Measurements from ENCODE around the gene NRXN3. TPM values are rescaled to one million over a fixed set of nuclear protein-coding genes. Genes with fewer than 3 reads are reported as not detected.
"Not testable (repeated sequence)": the region's sequence is repeated elsewhere in the genome, so short reads cannot be mapped to it uniquely, and the experiment has no call there.

NRXN3 gene
- total RNA-seq, 1 donor from 2014 or later, result 38.1 TPM

DNA sequence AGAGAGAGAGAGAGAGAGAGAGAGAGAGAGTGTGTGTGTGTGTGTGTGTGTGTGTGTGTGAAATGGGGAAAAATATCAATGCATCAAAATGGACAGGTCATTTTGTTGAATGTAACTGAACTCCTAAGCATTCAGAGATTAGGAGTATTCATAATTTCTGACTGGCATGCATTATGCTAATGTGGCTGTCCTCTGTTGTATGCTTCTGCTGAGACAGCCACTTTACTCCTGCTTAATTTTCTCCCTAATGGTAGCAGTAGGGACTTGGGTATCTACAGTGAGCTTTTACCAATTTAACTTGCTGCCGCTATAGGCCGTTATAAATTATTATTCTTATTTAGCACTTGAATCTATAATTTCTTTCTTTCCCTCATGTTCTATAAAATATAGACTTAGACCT, 924.8 kb downstream of the NRXN3 start:
- DNase-seq (ENCODE audit: low spot score), result no peak
- intact Hi-C loops (cut with DNase I), result no loop called here
- no peak for ATAC-seq

DNA sequence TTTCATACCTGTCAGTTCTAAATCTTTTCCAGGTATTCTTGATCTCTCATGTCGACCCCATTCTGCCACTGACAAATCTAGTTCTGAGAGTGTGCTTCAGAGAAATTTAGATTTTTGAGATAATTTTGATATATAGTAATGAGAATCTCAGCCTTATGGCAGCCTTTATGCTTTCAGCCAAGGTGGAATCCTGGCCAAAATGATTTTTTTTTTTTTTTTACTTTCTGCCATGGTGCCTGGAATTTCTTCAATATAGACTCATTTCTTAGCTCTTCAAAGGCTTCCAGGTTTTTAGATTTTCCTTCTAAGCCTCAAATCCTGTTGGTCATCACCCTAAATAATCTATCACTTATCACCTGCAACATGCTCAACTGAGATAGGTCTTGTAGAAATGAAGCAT, 926.6 kb downstream of the NRXN3 start:
- intact Hi-C loops (cut with DNase I), result no loop called here
- no peak for ATAC-seq
- DNase-seq (ENCODE audit: low spot score), result no peak

DNA sequence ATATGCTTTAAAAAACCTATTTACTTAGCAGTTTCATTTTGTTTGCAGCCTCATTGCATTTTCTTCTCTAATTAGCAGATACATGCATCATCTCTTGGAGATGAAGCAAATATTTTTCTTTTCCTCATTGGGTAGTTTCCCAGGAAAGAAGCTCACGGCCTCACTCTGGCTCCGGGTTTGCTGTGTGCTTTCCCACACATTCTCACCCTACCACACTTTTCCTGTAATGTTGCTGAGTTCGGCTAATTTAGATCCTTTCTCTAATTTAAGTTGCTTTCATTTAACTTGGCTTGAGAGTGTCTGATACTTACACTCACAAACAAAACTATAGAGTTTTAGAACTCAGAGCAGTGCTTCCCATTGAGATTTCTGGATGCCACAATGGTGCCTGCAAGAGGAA, 928.2 kb downstream of the NRXN3 start:
- DNase-seq (ENCODE audit: low spot score), result no peak
- intact Hi-C loops (cut with DNase I), result no loop called here
- ATAC-seq, result no peak

DNA sequence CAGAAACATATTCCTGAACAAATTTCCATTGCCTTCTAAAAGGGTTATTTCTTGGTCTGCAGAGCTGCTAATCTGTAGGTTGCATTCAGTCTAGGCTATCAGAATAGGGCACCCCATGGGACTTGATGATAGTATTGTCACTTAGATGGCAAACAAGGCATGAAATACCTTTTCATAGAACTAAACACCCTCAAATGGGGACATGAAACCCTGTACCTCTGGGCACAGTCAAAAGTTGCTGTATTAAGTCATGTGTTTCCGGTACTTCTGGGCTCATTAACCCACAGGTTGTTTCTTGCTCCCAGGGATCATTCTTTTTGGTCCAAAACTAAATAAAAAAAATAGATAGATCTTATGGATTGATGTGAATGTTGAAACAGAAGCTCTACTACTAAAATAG, 930.4 kb downstream of the NRXN3 start:
- DNase-seq (ENCODE audit: low spot score) (no peak), ATAC-seq (no peak)
- intact Hi-C loops (cut with DNase I), result no loop called here

DNA sequence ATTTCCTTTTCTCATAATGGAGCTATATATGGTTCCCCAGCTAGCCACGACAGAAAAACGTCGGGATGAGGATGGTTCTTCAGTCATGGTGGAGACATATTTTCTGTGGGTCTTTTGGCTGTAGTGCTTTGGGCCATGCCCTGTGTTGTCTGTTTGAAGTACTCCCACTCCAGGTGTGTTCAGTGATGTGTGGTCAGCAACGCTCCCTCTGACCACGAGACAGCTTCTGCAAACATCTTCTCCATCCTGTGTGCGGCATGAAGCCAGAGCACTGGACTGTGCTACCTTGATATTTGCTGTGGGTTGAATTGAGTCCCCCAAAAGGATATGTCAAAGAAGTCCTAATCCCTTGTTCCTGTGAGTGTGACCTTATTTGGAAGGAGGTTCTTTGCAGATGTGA, 931.2 kb downstream of the NRXN3 start:
- DNase-seq (ENCODE audit: low spot score) (no peak), ATAC-seq (no peak)
- intact Hi-C loops (cut with DNase I), result no loop called here

DNA sequence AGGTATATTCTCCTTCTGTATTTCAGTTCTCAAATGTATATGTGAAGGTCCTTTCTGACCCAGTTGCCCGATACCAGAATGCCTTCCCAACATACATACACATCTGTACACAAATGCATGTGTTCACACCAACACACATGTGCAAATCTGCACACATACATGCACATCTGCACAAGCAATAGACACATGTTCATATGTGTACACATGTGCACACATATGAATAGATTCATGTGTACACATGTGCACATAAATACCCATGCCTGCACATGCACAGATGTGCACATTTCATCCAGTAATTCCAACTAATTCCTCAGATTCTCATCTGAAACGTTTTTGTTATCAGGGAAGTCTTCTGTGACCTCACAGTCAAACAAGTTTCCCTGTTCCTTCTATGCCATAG, 933.6 kb downstream of the NRXN3 start:
- intact Hi-C loops (cut with DNase I), result no loop called here

DNA sequence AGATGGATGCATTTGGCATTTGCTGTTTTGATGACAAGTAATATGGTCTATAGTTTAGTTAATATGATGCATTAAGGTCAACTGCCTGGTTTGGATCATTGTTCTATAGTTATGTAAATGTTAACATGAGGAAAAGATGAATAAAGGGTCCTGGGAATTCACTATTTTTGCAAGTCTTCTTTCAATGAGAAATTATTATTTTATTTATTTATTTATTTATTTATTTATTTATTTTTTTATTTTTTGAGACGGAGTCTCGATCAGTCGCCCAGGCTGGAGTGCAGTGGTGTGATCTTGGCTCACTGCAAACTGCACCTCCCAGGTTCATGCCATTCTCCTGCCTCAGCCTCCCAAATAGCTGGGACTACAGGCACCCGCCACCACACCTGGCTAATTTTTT, 940.4 kb downstream of the NRXN3 start:
- intact Hi-C loops (cut with DNase I); DNase-seq (ENCODE audit: low spot score); ATAC-seq: not testable (repeated sequence)

More for the DNA sequence above, 933.6 kb downstream of the NRXN3 start:
- ATAC-seq (no peak), DNase-seq (ENCODE audit: low spot score) (no peak)

DNA sequence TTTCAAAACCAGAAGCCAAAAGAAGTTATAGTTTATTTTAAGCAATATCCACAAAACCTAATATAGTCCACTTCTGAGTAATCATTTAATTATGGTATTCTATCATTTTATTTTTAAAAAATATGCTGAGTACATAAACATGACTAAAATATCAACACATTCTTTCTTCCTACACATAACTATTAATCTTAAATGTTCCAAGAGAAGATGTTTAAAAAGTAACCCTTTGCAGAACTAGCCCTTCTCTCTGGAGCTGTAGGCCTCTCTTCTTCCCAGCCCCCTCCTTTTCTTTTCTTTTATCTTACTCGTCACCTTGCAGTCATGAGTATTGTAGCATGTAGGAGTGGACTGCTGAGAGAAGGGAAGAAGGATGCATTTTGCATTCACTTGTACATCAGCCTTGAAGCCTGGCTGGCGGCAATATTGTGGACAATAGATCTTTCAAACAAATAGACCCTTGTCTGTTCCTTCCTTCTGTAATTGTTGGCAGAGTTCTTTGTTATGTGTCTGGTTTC, 941.9 kb downstream of the NRXN3 start:
- ATAC-seq (no peak), DNase-seq (ENCODE audit: low spot score) (no peak)
- intact Hi-C loops (cut with DNase I), result no loop called here

DNA sequence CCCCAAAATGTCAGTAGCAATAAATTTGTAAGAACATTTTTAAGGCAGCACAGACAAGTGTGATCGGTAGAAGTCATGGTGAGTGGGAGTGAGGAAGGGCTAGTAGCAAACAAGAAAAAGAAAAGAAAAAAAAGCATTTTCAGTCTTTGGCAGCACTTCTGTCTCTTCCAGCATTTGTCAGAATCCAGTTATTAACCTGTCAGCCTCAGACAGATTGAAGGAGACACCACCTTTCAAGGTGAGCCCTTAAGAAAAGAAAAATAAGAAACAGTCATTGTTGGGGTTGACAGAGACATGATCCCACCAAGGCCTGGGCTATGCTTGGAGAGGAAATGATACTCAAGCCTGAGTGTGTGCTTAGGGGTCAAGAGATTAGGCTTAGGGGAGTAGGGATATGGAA, 947.4 kb downstream of the NRXN3 start:
- ATAC-seq (no peak), DNase-seq (ENCODE audit: low spot score) (no peak)
- intact Hi-C loops (cut with DNase I), result no loop called here

DNA sequence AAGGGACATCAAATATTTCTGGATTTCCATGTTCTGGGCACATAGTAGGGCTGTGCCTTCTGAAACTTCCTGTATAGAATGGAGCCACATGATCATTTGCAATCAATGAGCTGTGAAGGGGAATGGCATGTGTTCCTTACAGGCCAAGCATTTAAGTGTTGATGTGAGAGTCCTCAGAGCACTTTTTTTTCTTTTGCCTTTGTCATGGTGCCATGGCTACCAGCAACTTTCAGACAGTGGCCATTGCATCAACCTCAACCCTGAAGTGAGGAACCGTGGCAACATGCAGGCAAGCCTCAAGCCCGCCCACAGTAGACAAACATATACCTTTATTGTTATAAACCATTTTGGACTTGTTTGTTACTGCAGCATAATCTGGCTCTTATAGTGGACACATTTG, 948.1 kb downstream of the NRXN3 start:
- intact Hi-C loops (cut with DNase I), result no loop called here
- ATAC-seq, result no peak
- no peak for DNase-seq (ENCODE audit: low spot score)

DNA sequence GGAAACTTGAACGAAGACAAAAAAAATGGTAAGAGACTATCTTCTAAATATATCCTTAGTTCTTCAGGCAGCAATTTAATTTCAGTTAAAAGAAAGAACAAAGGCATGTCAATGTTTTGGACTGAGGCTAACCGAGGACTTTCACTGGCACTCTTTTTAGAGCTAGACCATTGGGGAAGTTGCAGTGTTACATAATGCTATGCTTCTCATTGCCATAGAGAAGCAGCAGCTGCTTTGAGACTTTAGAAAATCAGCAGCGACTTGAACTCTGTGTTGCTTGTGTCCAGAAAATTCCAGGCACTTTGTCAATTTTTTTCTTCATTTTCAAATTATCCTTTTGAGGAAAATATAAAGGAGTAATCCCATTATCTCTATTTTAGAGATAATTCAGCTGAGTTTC, 964.2 kb downstream of the NRXN3 start:
- no peak for DNase-seq (ENCODE audit: low spot score)
- intact Hi-C loops (cut with DNase I), result no loop called here
- no peak for ATAC-seq

DNA sequence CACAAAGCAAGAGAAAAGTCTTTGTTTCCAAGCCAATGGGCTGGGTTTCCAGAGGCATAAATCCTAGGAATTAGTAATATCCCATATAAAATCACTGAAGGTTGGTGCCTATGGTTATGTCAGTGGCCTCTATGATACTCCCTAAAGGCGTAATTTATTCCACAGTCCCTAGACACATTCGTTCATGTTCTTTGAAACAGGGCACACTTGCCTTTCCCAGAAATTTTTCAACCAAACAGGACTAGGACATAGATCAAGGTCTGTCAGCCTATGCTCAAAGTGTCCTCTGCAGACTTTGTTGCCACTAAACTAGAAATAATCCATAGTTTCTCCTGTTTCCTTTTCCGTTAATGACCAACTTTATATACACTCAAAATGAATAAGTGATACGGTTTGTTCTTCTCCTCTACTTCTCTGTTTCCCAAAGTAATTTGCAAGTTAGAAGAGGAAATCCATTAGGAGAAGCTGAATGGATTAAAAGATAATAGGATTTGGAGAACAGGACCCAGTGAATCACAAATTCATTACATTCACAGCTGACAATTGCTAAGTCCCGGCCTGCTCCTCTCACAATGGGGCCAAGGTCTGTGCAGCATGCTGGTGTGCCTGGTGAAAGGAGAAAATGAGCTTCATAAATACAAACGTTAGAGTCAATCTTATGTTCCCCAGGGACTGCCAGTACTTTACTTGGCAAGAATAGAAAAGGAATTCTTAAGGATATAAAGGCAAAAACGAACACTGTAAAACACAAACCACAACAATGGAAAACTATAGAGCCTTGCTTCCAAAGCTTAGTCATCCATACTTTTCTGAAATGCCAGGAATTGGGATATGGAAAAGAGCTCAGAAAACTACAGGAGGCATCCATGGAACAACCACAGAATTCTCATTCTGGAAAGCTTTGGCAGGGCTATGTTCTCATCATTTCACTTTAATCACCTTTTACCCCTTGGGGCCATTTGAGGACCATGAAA, 966.2 kb downstream of the NRXN3 start:
- intact Hi-C loops (cut with DNase I), result no loop called here
- ATAC-seq (no peak), DNase-seq (ENCODE audit: low spot score) (no peak)

DNA sequence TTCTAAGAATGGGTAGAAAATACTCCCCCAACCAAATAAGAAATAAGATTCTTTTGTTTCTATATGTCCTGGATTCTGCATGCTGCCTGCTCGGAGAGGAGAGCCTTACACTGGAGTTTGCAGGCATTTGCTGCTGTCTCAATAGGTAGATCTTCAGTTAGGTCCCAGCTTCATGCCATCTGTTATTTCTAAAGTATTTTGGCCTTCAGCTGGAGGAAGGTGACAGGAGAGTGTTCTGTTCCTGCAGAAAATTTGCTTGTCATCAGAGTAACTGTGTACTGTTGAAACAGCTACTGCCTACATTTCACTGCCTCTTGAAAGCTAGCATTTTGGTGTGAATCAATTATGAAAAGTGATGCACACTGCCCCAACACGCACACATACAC, 966.9 kb downstream of the NRXN3 start:
- ATAC-seq (no peak), DNase-seq (ENCODE audit: low spot score) (no peak)
- intact Hi-C loops (cut with DNase I), result no loop called here

DNA sequence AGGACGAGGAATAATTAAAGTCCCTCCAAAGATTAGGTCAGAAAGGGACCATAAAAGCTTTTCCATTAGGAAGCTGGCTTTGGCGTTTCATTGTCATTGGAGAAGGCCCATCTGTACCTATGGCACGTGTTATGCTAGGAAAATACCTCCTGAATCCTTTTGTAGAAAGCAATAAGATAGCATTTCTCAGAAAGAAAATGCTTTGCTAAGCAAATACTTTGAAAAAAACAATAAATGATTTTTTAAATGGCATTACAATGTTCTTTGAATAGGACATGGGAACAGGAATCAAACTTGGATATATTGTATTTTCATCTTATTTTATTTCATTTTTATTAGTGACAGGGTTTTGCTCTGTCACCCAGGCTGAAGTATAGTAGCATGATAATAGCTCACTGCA, 967.7 kb downstream of the NRXN3 start:
- DNase-seq (ENCODE audit: low spot score), result no peak
- intact Hi-C loops (cut with DNase I), result no loop called here
- no peak for ATAC-seq

DNA sequence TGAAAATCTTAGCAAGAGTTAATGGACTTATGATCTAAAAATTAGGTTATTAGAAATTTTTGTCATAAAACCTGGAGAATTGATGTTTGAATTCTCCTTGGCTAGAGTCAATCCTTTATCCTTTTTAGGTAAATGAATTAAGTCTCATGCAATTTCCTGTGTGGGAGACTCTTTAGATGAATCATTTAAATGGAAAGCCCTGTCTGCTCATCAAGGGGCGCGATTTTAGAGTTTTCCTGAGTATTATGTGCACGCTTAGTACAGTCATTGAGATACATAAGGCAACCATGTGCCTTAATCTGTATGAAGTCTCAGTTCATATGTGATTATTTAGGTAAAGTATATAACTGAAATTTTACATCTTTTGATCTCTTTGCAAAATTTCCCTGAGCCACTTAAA, 974.7 kb downstream of the NRXN3 start:
- intact Hi-C loops (cut with DNase I), result no loop called here
- DNase-seq (ENCODE audit: low spot score), result no peak
- no peak for ATAC-seq

DNA sequence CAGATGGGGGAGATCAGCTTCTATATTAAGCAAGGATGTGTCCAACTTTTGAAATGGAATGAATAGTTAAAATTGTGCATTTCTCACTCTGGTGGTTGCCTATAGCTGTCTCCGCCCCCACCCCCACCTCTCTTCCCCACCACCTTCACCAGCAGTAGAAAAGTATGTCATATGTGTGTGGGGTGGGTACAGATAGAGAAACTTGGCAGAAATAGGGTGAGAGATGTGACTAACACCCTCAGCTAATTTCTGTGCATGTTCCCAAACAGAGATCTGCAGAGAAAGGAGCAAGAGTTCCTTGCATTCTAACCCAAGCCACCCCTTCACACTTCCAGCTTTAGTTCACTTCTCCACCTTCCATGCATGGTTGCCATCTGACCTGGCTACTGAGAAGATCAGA, 980.1 kb downstream of the NRXN3 start:
- DNase-seq (ENCODE audit: low spot score), result no peak
- intact Hi-C loops (cut with DNase I), result no loop called here
- no peak for ATAC-seq

DNA sequence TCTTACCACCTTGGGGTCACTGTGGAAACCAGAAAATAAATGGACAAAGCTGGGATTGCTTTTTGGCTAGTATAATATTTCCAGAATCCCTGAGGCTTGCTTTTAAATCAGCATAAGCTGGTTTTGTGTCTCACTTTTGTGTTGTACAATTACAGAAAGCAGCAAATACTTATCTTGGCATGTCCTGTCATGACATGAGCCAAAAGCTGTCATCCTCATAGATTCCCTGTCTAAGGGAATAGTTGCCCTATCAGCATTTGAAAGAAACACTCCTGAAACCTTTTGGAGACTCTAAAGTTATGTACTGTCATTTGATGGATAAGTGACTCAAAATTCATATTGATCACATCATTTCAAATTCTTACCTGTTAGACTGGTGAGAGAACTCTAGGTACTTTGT, 987.2 kb downstream of the NRXN3 start:
- DNase-seq (ENCODE audit: low spot score) (no peak), ATAC-seq (no peak)
- intact Hi-C loops (cut with DNase I), result no loop called here

DNA sequence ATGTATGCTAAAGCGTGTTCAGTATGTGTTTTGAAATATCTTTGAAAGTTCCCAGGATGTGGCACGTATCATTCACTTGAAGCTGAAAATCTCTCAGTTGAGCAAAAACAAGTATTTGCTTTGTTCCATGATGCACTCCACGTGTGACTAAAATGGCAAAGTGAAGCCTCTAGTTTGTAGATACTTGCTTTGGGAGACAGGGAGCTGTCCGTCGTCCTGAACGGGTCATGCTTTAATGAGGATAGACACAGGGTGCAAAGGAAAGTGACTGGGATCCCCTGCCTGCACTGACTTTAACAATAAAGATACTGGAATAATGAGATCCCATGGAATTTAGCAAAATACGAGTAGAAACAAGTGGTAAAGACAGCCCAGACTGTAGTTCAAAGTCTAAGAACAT, 991.4 kb downstream of the NRXN3 start:
- ATAC-seq (no peak), DNase-seq (ENCODE audit: low spot score) (no peak)
- intact Hi-C loops (cut with DNase I), result no loop called here

DNA sequence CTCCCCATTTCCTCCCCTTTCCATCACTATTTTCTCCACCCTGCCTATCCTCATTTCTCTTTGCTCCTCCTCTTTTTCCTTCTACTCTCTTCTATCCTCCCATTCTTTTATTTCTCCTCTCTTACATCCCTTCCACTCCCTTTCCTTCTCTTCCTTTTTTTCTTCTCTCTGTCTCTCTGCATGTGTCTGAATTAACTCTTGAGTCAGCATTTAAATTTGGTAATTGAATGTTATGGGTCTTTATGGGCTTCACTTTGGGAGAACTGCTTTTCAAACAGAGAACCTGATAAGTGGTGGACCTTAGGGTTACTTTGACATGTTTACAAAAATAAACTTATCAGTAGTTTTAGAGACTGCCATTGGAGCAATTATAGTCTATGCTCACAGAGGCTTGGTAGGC, 992.7 kb downstream of the NRXN3 start:
- intact Hi-C loops (cut with DNase I), result no loop called here
- ATAC-seq, result no peak
- DNase-seq (ENCODE audit: low spot score), result no peak

DNA sequence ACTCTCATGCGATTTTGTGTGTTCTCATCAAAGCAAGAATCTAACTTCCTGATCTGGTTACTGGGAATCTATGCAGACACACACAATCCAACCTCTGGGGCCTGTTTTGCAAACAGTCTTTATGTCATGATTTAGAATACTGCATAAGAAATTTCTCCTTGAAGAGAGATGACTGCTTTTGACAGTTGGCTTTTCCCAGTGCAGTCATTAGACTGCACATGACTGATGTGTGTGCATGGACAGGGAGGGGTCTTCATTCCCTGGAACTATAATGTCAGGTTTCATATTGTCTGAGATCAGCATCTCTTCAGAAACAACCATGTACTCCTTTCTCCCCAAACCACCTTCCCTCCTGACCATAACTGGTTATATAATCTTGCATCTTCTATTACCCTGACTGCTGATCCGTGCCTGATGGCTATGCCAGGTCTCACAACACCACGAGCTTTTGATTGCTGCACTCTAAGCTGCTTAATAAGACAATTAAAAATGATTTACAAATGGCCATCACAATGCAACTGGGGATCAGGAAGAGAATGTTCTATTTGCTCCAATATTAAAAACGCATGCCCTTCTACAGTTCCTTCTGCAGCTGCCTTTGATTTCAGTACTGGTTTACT, 995.4 kb downstream of the NRXN3 start:
- DNase-seq (ENCODE audit: low spot score), result no peak
- intact Hi-C loops (cut with DNase I), result no loop called here
- ATAC-seq, result no peak

Data from sciatic nerve (tissue), 2 donors.